ENCODE results near the gene MARK4. TPM values are rescaled to one million over a fixed set of nuclear protein-coding genes. Genes with fewer than 3 reads are reported as not detected.
"Not testable (repeated sequence)": the region's sequence is repeated elsewhere in the genome, so short reads cannot be mapped to it uniquely, and the experiment has no call there.

MARK4 gene
- total RNA-seq, 1 donor from 2014 or later: 10.7 TPM

- DNase-seq (ENCODE audit: low read depth, low spot score): not testable (repeated sequence)
These were observed 83.8 kb downstream of the MARK4 start for GRCh38 chr19:45334881-45335280.

GRCh38 chr19:45336696-45337251, 85.7 kb downstream of the MARK4 start:
- DNase-seq (ENCODE audit: low read depth, low spot score): no peak

- DNase-seq (ENCODE audit: low read depth, low spot score): no peak
These were observed 88.6 kb downstream of the MARK4 start for GRCh38 chr19:45339629-45340028.

GRCh38 chr19:45340232-45340898, 89.3 kb downstream of the MARK4 start, which contains the start of gene KLC3:
KLC3 (plus strand) TSS chr19:45340750; CDS start chr19:45345542, 4,792 bp downstream.
- DNase-seq (ENCODE audit: low read depth, low spot score): no peak

- DNase-seq (ENCODE audit: low read depth, low spot score): no peak
These were observed 89.9 kb downstream of the MARK4 start for GRCh38 chr19:45340899-45341453.

- DNase-seq (ENCODE audit: low read depth, low spot score): no peak
These were observed 91.8 kb downstream of the MARK4 start for GRCh38 chr19:45342911-45343310.

GRCh38 chr19:45344621-45345505, 93.8 kb downstream of the MARK4 start:
- DNase-seq (ENCODE audit: low read depth, low spot score): no peak

GRCh38 chr19:45345506-45345860, 94.4 kb downstream of the MARK4 start:
- no peak for DNase-seq (ENCODE audit: low read depth, low spot score)

- no peak for DNase-seq (ENCODE audit: low read depth, low spot score)
These were observed 95.4 kb downstream of the MARK4 start for GRCh38 chr19:45346449-45346848.

- no peak for DNase-seq (ENCODE audit: low read depth, low spot score)
These were observed 96.7 kb downstream of the MARK4 start for GRCh38 chr19:45347570-45348366.

GRCh38 chr19:45348367-45349125, 97.5 kb downstream of the MARK4 start:
- no peak for DNase-seq (ENCODE audit: low read depth, low spot score)

GRCh38 chr19:45349126-45349415, 98.0 kb downstream of the MARK4 start:
- DNase-seq (ENCODE audit: low read depth, low spot score): no peak

- DNase-seq (ENCODE audit: low read depth, low spot score): no peak
These were observed 98.4 kb downstream of the MARK4 start for GRCh38 chr19:45349430-45349941.

- DNase-seq (ENCODE audit: low read depth, low spot score): no peak
These were observed 99.5 kb downstream of the MARK4 start for GRCh38 chr19:45350477-45351058.

GRCh38 chr19:45351401-45351952, 100.4 kb downstream of the MARK4 start:
- no peak for DNase-seq (ENCODE audit: low read depth, low spot score)

- DNase-seq (ENCODE audit: low read depth, low spot score): no peak
These were observed 101.0 kb downstream of the MARK4 start for GRCh38 chr19:45352062-45352461.

GRCh38 chr19:45352471-45352870, 101.4 kb downstream of the MARK4 start:
- DNase-seq (ENCODE audit: low read depth, low spot score): no peak

- no peak for DNase-seq (ENCODE audit: low read depth, low spot score)
These were observed 102.1 kb downstream of the MARK4 start for GRCh38 chr19:45352914-45353796.

All from pulmonary artery endothelial cell (primary cell).